GM18502 (cell line): ENCODE measurements around the gene PCDH11Y.
A peak's percentile ranks its signal among the peaks of the same experiment; 100 is the strongest.
"Not testable (repeated sequence)": the region's sequence is repeated elsewhere in the genome, so short reads cannot be mapped to it uniquely, and the experiment has no call there.

Experiments used
- ATAC-seq: cut with Tn5 transposase; IDR thresholded peaks from one replicate; pipeline ENCODE4 v1.9.1; 2021; ENCODE audit warnings: mild to moderate bottlenecking; ENCODE audit not compliant: unreplicated experiment, poor library complexity

The PCDH11Y gene

GRCh38 chrY:5000057-5000456, at the start of gene PCDH11Y:
TSS of gene PCDH11Y (plus strand) at chrY:5000296. CDS start at chrY:5057100, 56,804 bp downstream.
- not testable (repeated sequence) for ATAC-seq

DNA sequence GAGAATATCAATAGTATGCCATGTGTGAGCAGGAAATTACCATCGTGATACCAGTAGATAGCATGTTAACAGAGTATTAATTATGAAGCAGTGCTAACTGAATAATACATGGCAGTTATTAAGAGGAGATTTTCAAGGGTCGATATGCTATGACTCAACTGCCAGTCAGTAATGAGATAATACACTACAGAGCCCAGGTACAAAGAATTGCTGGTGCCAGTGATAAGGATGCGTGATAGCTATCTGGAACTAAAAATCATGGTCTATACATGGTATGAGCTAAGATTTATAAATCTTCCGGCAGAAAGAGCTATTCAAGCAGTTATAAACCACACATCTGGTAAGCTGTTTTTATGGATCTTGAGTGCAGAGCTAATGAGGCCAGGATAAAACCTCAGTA, 32.2 kb upstream of the PCDH11Y start:
- not testable (repeated sequence) for ATAC-seq

DNA sequence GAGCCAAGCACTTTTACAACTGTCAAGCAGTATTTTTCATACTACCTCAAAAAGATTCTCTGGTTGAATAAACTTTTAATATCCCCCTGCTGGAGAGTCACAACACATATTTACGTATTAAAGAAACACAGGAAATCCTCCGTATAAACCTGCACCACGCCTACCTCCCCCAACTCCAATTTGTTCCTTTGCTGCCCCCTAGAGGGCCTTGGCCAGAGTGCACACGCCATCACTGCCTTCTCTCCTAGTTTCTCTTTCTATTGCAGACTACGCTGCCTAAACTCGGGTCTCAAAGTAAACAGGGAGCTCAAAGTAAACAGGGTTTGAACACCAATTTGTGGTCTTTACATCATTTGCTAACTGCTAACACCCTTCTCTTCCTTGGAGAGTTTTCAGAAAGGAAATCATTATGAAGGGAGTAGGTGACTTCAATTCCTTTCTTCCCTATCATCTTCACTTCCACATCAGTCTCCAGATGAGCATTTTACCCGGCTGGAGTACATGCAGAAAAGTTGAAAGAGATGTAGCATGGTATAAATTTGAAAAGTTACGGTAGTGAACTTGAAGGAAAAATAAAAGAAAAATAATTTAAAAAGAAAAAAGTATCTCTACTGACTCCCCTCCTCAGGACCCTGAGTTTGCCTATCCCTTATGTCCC, 8.2 kb upstream of the PCDH11Y start:
- peak; percentile 100 for ATAC-seq

GRCh38 chrY:4994892-4995291, 5.2 kb upstream of the PCDH11Y start:
- not testable (repeated sequence) for ATAC-seq

- not testable (repeated sequence) for ATAC-seq
Observed at GRCh38 chrY:5002476-5003184, 2.5 kb downstream of the PCDH11Y start.

- ATAC-seq, result not testable (repeated sequence)
Observed at GRCh38 chrY:5038972-5039523, 39.0 kb downstream of the PCDH11Y start.

GRCh38 chrY:5083017-5083416, 82.9 kb downstream of the PCDH11Y start:
- not testable (repeated sequence) for ATAC-seq

DNA sequence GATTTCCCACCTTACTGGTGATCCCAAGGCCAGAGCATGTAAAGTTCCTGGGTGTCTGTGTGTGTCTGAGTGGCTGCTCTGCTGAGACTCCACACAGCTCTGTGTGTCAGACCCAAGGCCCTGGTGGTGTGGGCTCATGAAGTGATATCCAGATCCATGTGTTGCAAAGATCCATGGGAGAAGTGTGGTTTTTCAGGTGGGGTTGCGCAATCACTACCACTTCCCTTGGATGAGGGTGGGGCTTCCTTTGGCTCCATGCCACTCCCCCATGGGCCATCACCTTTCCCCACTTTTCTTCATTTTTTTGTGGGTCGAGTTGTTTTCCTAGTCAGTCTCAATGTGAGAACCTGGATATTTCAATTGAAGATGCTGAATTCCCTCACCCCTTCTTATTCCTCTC, 182.9 kb downstream of the PCDH11Y start:
- ATAC-seq, result not testable (repeated sequence)

DNA sequence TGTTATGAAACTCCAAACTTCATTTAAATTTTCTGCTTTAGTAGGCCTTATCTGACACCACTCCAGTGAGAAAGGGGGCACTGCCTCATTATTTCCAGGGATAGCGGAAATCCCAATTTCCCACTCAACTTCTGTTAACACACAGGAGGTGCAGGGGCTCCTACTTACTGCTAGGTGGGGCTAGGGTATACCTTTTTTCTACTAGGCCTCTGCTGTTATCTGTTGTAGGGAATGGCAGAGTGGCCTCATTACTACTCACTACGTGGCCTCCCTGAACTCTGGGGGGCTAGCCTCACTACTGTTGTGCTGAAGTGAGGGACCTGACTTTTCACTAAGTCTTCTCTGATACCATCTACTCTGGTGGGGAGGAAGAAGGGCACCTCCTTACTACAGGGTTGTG, 215.0 kb downstream of the PCDH11Y start:
- not testable (repeated sequence) for ATAC-seq

GRCh38 chrY:5324931-5325330, 324.8 kb downstream of the PCDH11Y start:
- ATAC-seq, result not testable (repeated sequence)

DNA sequence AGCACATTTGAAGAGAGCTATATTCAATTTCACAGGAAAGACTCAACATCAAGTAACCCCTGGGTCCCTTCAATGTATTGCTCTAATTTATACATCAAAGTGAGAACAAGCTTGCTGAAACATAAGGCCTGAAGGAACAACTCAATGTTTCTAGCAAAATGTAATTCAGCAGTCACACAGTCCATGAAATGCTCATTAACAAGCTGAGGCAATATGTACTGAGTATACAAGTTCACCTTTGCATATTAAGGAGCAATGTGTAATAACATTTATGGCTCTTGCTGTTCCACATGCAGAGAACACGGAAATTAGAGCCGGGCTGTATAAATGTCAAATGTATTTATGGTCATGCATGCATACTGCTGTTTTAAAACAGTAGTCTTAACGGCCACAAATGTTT, 342.1 kb downstream of the PCDH11Y start:
- ATAC-seq, result not testable (repeated sequence)

DNA sequence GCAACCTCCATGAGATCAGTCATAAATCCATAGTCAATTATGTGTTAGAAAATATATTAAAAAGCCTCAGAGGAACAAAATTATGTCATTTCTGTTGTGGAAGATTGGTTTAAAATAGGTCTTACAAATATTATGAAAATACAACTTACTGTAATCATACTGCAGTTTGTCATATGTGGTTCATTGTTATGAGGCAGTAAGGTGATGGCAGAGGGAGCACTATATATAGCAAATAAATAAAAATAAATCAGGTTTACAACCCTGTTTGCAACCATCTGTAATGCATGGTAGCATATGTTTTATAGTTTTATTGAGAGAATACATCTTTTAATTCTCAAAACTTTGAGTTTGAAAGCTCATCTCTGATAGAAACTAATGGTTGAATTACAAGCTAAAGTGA, 543.6 kb downstream of the PCDH11Y start:
- ATAC-seq, result not testable (repeated sequence)

GRCh38 chrY:5638589-5638988, 638.5 kb downstream of the PCDH11Y start:
- not testable (repeated sequence) for ATAC-seq

GRCh38 chrY:5679265-5679664, 679.2 kb downstream of the PCDH11Y start:
- not testable (repeated sequence) for ATAC-seq

DNA sequence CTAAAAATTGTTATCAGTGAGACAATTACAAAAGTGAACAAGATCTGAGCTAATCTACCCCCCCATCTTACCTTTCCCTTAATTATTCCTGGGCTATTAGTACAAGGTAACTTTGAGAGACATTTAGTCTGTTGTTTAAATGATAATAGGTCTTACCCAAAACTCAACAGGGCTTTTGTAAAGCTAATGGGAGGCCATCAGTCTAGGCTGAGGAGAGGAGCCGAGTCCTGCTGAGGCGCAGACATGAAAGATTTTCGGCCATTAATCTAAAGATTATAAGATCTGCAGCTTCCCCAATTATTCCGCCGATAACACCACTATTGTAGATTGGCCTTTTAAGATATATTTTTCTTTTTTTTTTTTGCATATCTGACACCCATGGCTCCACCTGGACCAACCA, 708.6 kb downstream of the PCDH11Y start:
- ATAC-seq, result not testable (repeated sequence)

GRCh38 chrY:5709788-5710381, 709.8 kb downstream of the PCDH11Y start:
- not testable (repeated sequence) for ATAC-seq

- ATAC-seq, result not testable (repeated sequence)
Observed at GRCh38 chrY:5761403-5761802, 761.3 kb downstream of the PCDH11Y start.

DNA sequence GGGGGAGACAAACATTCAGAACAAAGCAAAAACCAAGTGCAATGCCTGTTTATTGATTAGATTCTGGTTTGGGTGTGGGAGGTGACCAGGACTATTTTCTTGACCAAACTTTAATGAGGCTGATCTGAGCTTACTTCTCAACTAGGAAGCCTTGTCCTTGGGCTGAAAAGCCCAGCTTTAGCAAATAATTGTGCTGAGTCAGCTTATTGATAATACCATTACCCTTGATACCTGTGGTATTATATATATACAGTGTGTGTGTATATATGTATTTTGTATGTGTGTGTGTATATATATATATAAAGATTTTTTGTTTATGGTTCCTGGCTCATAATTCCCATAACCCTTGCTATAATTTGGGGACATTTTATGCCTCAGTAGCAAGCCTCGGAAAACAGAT, 776.4 kb downstream of the PCDH11Y start:
- ATAC-seq, result not testable (repeated sequence)
